B cell (primary cell): ENCODE results near the gene CCDC146.
"Not testable (repeated sequence)": the region's sequence is repeated elsewhere in the genome, so short reads cannot be mapped to it uniquely, and the experiment has no call there.

Experiments
- EZH2 ChIP-seq: IDR thresholded peaks from 2 replicates; pipeline ENCODE4 v1.6.1; 2012; ENCODE audit warnings: borderline replicate concordance, low read depth, mild to moderate bottlenecking, moderate library complexity, low read length; ENCODE audit not compliant: insufficient read depth, poor library complexity, severe bottlenecking
- TF ChIP-seq, protein P1 (sequence below): fragments of 200-600 bp; IDR thresholded peaks from one replicate; pipeline ENCODE4 v1.8.0; 2022; ENCODE audit warnings: antibody characterized with exemption, mild to moderate bottlenecking

DNA sequence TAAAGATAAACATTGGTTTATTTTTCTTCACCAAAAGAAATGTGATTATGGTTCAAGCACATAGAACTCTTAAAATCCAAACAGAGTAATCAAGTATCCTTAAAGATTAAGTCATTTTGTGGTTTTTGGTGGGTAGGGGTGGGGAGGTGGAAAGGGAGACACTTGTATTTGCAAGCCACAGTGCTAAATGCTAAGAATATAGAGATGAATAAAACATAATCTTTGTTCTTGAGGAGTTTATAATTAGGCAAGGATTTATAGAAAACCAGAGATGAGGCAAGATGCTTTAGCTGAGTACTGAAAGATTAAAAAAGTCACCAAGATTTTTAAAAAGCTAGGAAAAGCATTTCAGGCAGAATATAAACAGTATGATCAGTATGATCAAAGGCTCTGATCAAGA is 19.7 kb upstream of the CCDC146 start:
- TF ChIP-seq, protein P1, sequence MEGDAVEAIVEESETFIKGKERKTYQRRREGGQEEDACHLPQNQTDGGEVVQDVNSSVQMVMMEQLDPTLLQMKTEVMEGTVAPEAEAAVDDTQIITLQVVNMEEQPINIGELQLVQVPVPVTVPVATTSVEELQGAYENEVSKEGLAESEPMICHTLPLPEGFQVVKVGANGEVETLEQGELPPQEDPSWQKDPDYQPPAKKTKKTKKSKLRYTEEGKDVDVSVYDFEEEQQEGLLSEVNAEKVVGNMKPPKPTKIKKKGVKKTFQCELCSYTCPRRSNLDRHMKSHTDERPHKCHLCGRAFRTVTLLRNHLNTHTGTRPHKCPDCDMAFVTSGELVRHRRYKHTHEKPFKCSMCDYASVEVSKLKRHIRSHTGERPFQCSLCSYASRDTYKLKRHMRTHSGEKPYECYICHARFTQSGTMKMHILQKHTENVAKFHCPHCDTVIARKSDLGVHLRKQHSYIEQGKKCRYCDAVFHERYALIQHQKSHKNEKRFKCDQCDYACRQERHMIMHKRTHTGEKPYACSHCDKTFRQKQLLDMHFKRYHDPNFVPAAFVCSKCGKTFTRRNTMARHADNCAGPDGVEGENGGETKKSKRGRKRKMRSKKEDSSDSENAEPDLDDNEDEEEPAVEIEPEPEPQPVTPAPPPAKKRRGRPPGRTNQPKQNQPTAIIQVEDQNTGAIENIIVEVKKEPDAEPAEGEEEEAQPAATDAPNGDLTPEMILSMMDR: not testable (repeated sequence)
- TF ChIP-seq EZH2: not testable (repeated sequence)
